HFF-Myc (cell line): ENCODE results near the gene FFAR1.

ENCODE experiments used
- DNase-seq: peaks from one replicate; pipeline ENCODE4 v3.0.0-alpha.2; 2011; ENCODE audit warnings: low read depth; ENCODE audit errors: extremely low read depth
- H3K4me3 ChIP-seq: replicated peaks from 2 replicates; pipeline ENCODE4 v1.5.1; 2011; ENCODE audit warnings: low read depth, mild to moderate bottlenecking, control low read depth, low read length
- CTCF ChIP-seq: IDR thresholded peaks from 2 replicates; pipeline ENCODE4 v1.5.1; 2012; ENCODE audit warnings: mild to moderate bottlenecking, low read depth, low read length, control low read depth; ENCODE audit errors: missing control alignments

Gene FFAR1

DNA sequence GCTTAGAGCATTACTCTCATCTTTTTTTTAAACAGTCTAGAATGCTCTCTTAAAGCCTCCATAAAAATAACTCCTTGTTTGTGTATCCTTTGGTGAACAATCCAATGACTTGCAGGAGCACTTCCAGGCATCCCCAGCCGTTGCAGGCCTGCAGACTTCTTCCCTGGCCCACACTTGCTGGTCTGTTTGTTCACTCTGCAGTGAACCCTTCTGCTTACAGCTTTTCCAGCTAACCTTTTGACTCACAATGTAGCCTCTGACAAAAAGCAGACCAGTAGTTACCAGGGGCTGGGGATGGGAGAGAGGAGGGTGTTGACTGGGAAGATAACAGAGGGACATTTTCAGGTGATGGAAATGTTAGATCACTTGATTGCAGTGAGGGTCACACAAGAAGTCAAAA is 32.3 kb downstream of the FFAR1 start:
- no peak overlapping the region for H3K4me3 ChIP-seq
- DNase-seq, result no peak
- TF ChIP-seq CTCF, result no peak

- no peak overlapping the region for H3K4me3 ChIP-seq
- DNase-seq, result no peak
- no peak for TF ChIP-seq CTCF
Measured at GRCh38 chr19:35380450-35381124, 32.9 kb downstream of the FFAR1 start.

DNA sequence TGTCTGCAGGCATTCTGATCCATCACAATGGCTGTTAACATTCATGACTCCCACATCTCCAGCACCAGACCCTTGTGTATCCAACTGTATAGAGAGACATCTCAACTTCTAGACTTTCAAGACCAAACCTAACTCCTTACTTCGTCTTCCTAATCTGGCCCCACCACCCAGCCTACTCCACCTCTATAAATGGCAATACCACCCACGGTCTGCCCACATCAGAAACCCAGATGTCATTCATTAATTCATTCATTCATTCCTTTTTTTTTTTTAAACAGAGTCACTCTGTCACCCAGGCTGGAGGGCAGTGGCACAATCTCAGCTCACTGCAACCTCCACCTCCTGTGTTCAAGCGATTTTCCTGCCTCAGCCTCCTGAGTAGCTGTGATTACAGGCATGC is 33.6 kb downstream of the FFAR1 start:
- DNase-seq, result no peak
- no peak overlapping the region for H3K4me3 ChIP-seq
- TF ChIP-seq CTCF, result no peak

DNA sequence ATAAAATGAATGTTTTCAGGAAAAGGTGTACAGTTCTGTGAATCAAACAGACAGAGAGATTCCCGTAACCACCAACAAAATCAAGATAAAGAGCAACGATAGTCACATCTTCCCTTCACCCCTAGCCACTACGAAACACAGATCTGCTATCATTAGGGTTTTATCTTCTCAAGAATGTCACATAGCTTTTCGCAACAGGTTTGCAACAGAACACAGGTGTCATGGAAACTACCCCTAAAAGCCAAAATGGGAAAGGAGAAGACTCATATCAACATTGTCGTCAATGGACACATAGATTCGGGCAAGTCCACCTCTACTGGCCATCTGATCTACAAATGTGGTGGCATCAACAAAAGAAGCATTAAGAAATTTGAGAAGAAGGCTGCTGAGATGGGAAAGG is 34.2 kb downstream of the FFAR1 start:
- H3K4me3 ChIP-seq, result no peak overlapping the region
- no peak for DNase-seq
- no peak for TF ChIP-seq CTCF

GRCh38 chr19:35383536-35383935 is 35.8 kb downstream of the FFAR1 start:
- H3K4me3 ChIP-seq, result no peak overlapping the region
- DNase-seq, result no peak
- TF ChIP-seq CTCF, result no peak

DNA sequence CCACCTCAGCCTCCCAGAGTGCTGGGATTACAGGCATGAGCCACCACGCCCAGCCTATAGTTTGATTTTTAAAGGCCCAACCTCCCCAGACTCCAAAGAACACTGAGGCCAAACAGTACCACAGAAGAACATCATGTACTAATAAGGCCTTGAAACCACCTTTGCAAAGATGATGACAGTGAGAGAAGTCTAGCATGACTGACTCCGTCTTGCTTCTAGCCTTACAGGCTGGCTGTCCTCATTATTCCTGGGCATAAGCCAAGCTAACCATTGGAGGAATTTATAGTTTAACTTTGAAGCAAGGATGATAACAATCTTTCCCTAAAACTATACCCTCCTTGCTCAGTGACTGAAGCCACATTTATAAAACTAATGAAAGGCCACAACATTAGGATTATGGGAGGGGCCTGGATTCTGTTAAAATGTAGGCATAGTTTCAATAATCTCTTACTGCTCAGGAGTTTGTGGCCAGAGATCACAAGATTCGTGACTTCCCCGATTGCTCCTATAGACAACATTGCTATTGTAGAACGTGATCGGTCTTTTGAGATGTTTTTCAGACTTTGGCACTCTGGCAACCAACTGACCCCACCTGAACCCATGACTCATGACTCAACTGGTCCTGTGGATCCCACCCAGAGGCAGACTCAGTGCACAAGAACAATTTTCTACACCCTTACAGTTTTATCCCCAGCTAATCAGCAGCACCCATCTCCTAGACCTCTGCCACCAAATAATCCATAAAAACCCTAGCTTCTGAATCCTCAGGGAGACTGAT is 40.8 kb downstream of the FFAR1 start:
- no peak for TF ChIP-seq CTCF
- no peak for DNase-seq
- no peak overlapping the region for H3K4me3 ChIP-seq
